Measurements from ENCODE around the gene PGAM2.
"Not testable (repeated sequence)": the region's sequence is repeated elsewhere in the genome, so short reads cannot be mapped to it uniquely, and the experiment has no call there.

GRCh38 chr7:44038553-44038952 is 26.8 kb downstream of the PGAM2 start:
- not testable (repeated sequence) for TF ChIP-seq CTCF, POLR2A, EP300 (IDR thresholded peaks at IDR 0.05)

Data from gastroesophageal sphincter (tissue), 3 donors.